Panc1 (cell line): ENCODE measurements around the gene TMTC1. TPM values are rescaled to one million over a fixed set of nuclear protein-coding genes. Genes with fewer than 3 reads are reported as not detected.

Source experiments
- ATAC-seq: fragments of 200-7000 bp; cut with Tn5 transposase; 2 replicates; pipeline ENCODE4 v1.9.1; 2020; ENCODE audit warnings: mild to moderate bottlenecking, moderate library complexity
- BruUV-seq: library from RNA; stranded (reverse); fragments of 400-500 nt; replicated peaks from 2 replicates; lab custom pipeline; 2021; lab: Mats Ljungman, UMichigan
- CTCF ChIA-PET: fragments of 300-600 bp; sonication (Branson Sonifier 250); formaldehyde crosslinking; loops from one replicate; lab custom pipeline; 2022; ENCODE audit warnings: antibody characterized with exemption; lab: Charles Lee
- POLR2A ChIA-PET: fragments of 300-600 bp; sonication (Branson Sonifier 250); formaldehyde crosslinking; loops from one replicate; lab custom pipeline; 2022; ENCODE audit warnings: antibody characterized with exemption; lab: Charles Lee
- DNase-seq: peaks from one replicate; pipeline ENCODE4 v3.0.0-alpha.2; 2010; ENCODE audit warnings: low read depth, low spot score
- H3K27ac ChIP-seq: 2 replicates; pipeline ENCODE4 v1.5.1; 2011; ENCODE audit warnings: mild to moderate bottlenecking, low read length, inconsistent platforms
- H3K27me3 ChIP-seq: fragments of 200-500 bp; sonication (Bioruptor generic); 2 replicates; pipeline ENCODE4 v1.6.0; 2014; ENCODE audit warnings: low read length, inconsistent platforms; ENCODE audit not compliant: control insufficient read depth, insufficient read depth
- H3K36me3 ChIP-seq: fragments of 200-500 bp; sonication (Bioruptor generic); 2 replicates; pipeline ENCODE4 v1.5.1; 2014; ENCODE audit warnings: inconsistent platforms, mild to moderate bottlenecking, low read length, moderate library complexity; ENCODE audit not compliant: control insufficient read depth, insufficient read depth
- H3K4me1 ChIP-seq: 2 replicates; pipeline ENCODE4 v1.5.1; 2011; ENCODE audit warnings: inconsistent platforms, mild to moderate bottlenecking, low read length, moderate library complexity; ENCODE audit not compliant: control insufficient read depth, insufficient read depth
- H3K4me3 ChIP-seq, 2 experiments: 2 replicates each; pipeline ENCODE4 v1.5.1; 2011 to 2012; ENCODE audit warnings: low read depth in 2 of 2, low read length in 2 of 2, mild to moderate bottlenecking in 2 of 2, inconsistent platforms in 1 of 2, moderate library complexity in 1 of 2
- H3K9me3 ChIP-seq: fragments of 200-500 bp; sonication (Bioruptor generic); 2 replicates; pipeline ENCODE4 v1.5.1; 2014; ENCODE audit warnings: low read depth, mild to moderate bottlenecking, inconsistent platforms, low read length, moderate library complexity; ENCODE audit not compliant: control insufficient read depth, insufficient read depth
- POLR2AphosphoS5 ChIP-seq: IDR thresholded peaks from 2 replicates; pipeline ENCODE4 v1.6.1; 2012; ENCODE audit warnings: mild to moderate bottlenecking, low read depth, low read length, moderate library complexity
- SIN3A ChIP-seq: IDR thresholded peaks from 2 replicates; pipeline ENCODE4 v1.6.1; 2012; ENCODE audit warnings: low read depth, mild to moderate bottlenecking, low read length, moderate library complexity, borderline replicate concordance; ENCODE audit not compliant: insufficient read depth
- TCF7L2 ChIP-seq: IDR thresholded peaks from 2 replicates; pipeline ENCODE4 v1.6.1; 2011; ENCODE audit warnings: mild to moderate bottlenecking, low read depth, low read length, inconsistent platforms
- in situ Hi-C: cut with HindIII; loops from 2 replicates; pipeline ENCODE4 v1.10.0; 2016; ENCODE audit warnings: low sequenced_read_pairs, low pct_unique_long_range_greater_than_20kb
- intact Hi-C: fragments of 100-400 bp; cut with micrococcal nuclease; formaldehyde crosslinking; loops from one replicate; pipeline ENCODE4 v1.10.0; 2022; ENCODE audit not compliant: unreplicated experiment
- total RNA-seq: library from RNA; stranded (reverse); gene quantifications from one replicate; pipeline ENCODE4 v1.2.1, GENCODE V29; 2021; ENCODE audit not compliant: unreplicated experiment
- TF ChIP-seq, protein P1 (sequence below): fragments of 450-650 bp; IDR thresholded peaks from 2 replicates; pipeline ENCODE4 v1.5.1; 2017; ENCODE audit warnings: mild to moderate bottlenecking
- TF ChIP-seq, protein P2 (sequence below), 2 experiments: IDR thresholded peaks; 2 replicates each; pipeline ENCODE4 v1.6.1; 2011 to 2012; ENCODE audit warnings: low read depth in 2 of 2, control low read depth in 1 of 2, low read length in 1 of 2, mild to moderate bottlenecking in 1 of 2, moderate library complexity in 1 of 2; ENCODE audit not compliant: insufficient read depth in 1 of 2

The TMTC1 gene
- total RNA-seq, 1 experiment from 2014 or later = 0.28 TPM

DNA sequence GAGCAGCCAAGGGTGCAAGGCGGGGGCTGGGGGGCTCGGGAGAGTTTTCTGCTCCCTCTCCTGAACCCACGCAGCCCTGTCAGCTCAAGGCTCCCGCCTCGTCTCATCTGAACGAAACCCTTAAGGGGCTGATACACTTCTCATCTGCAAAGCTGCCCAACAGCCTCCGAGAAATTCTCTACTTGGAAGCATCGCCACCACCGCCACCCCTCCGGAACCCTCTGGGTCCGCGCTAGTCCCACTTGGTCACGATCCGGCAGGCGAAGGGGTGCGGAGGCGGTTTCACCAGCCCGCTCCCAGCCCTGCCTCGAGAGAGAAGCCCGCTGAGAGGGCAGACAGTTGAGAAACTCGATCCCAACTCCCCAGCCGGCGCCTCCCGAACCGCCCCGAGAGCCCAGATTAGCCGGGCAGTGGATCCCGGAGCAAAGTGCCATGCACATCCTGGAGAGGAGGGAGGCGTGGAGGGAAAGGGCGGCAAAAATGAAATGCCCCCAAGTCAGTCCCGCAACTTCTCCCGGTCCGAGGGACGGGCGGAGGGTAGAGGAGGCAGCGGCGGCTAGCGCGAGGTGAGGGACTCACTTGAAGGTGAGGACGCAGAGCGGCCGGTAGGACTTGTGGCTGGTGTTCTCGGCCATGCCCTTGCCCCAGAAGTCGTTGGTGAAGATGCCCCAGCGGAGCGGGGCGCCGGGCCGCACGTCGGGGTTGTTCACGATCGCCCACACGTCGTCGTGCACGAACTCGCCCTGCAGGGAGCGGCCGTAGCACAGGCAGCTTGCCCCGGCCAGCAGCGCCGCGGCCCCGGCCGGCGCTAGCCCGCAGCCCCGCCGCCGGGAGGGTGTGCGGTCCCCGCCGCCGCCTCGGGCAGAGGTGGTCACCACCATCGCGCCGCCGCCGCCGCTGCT is 620 bp downstream of the TMTC1 start (continued):
- no peak for TF ChIP-seq POLR2AphosphoS5

DNA sequence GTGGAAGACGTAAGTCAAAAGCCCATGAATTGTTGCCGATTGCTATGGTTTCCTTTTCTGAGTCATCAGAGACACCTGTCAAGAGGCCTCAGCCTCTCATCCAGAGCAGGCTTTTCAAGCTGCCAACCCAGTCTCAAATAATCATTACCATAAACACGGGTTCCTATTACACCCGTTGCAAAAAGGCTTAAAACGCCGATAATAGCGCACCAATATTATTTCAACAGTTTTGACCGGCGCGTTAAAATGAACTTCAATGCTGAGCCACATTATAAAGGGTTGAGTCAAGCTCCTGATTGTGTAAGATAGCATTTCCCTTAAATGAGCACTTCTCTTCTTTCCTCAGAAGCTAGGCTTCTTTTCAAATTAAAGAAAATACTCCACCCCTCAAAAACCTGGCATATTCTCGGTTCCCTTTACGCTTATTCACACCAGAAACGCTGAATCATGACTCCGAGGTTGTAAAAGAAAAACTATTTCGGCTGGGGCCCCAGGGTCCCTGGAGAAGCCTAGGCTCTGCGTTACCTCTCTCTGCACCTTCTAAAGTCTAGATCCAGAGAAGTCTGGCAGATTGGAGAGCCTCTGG is 1.4 kb downstream of the TMTC1 start:
- H3K4me1 ChIP-seq = no peaks in the 10 kb centered on the region
- no peaks in the 10 kb centered on the region for H3K36me3 ChIP-seq
- CTCF ChIA-PET = no interaction called here
- H3K27ac ChIP-seq = no peak overlapping the region
- in situ Hi-C loops = no loop called here
- no TSS peak for BruUV-seq
- peaks cover 26% of the 10 kb centered on the region for H3K27me3 ChIP-seq
- POLR2A ChIA-PET = no interaction called here
- ATAC-seq (no peak), DNase-seq (no peak)
- TF ChIP-seq, protein P1, sequence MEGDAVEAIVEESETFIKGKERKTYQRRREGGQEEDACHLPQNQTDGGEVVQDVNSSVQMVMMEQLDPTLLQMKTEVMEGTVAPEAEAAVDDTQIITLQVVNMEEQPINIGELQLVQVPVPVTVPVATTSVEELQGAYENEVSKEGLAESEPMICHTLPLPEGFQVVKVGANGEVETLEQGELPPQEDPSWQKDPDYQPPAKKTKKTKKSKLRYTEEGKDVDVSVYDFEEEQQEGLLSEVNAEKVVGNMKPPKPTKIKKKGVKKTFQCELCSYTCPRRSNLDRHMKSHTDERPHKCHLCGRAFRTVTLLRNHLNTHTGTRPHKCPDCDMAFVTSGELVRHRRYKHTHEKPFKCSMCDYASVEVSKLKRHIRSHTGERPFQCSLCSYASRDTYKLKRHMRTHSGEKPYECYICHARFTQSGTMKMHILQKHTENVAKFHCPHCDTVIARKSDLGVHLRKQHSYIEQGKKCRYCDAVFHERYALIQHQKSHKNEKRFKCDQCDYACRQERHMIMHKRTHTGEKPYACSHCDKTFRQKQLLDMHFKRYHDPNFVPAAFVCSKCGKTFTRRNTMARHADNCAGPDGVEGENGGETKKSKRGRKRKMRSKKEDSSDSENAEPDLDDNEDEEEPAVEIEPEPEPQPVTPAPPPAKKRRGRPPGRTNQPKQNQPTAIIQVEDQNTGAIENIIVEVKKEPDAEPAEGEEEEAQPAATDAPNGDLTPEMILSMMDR = no peak
- TF ChIP-seq TCF7L2 (no peak), SIN3A (no peak), POLR2AphosphoS5 (no peak)
- TF ChIP-seq, protein P2, sequence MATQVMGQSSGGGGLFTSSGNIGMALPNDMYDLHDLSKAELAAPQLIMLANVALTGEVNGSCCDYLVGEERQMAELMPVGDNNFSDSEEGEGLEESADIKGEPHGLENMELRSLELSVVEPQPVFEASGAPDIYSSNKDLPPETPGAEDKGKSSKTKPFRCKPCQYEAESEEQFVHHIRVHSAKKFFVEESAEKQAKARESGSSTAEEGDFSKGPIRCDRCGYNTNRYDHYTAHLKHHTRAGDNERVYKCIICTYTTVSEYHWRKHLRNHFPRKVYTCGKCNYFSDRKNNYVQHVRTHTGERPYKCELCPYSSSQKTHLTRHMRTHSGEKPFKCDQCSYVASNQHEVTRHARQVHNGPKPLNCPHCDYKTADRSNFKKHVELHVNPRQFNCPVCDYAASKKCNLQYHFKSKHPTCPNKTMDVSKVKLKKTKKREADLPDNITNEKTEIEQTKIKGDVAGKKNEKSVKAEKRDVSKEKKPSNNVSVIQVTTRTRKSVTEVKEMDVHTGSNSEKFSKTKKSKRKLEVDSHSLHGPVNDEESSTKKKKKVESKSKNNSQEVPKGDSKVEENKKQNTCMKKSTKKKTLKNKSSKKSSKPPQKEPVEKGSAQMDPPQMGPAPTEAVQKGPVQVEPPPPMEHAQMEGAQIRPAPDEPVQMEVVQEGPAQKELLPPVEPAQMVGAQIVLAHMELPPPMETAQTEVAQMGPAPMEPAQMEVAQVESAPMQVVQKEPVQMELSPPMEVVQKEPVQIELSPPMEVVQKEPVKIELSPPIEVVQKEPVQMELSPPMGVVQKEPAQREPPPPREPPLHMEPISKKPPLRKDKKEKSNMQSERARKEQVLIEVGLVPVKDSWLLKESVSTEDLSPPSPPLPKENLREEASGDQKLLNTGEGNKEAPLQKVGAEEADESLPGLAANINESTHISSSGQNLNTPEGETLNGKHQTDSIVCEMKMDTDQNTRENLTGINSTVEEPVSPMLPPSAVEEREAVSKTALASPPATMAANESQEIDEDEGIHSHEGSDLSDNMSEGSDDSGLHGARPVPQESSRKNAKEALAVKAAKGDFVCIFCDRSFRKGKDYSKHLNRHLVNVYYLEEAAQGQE (IDR thresholded peaks at IDR 0.05; ENCODE audit: insufficient read depth in 1 of 2, low read depth in 2 of 2, low read length in 1 of 2) = no peak
- H3K9me3 ChIP-seq = no peaks in the 10 kb centered on the region
- intact Hi-C loops = no loop called here
- no peak overlapping the region for H3K4me3 ChIP-seq

DNA sequence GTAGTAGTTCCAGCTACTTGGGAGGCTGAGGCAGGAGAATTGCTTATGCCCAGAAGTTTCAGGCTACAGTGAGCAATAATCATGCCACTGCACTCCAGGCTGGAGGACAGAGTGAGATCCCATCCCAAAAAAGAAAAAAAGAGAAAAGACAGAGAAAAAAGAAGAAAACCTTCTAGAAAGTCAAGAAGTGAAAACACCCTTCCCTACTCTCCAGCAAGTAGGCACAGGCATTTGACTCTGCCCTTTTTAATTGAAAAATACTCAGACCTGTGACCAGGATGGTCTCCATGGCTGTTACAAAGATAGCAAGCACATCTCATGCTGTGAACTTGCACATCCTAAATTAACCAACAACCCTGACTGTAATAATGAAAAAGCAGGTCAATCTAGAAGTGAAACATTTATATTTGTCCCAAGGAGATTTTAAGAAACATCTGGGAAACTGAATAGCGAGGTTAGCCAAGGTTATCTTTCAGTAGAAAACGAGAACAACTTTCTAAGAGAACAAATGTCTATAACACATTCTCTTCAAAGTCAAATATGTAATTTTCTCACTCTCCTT is 2.0 kb downstream of the TMTC1 start:
- H3K9me3 ChIP-seq = no peaks in the 10 kb centered on the region
- H3K27me3 ChIP-seq = peaks cover 22% of the 10 kb centered on the region
- H3K36me3 ChIP-seq = no peaks in the 10 kb centered on the region
- no peak overlapping the region for H3K27ac ChIP-seq
- intact Hi-C loops = no loop called here
- no TSS peak for BruUV-seq
- in situ Hi-C loops = no loop called here
- ATAC-seq = no peak
- no peak for DNase-seq
- CTCF ChIA-PET = no interaction called here
- H3K4me1 ChIP-seq = no peaks in the 10 kb centered on the region
- TF ChIP-seq SIN3A = no peak
- TF ChIP-seq TCF7L2 = no peak
- TF ChIP-seq, protein P2 (IDR thresholded peaks at IDR 0.05; ENCODE audit: insufficient read depth in 1 of 2, low read depth in 2 of 2, low read length in 1 of 2) = no peak
- TF ChIP-seq, protein P1 = no peak
- TF ChIP-seq POLR2AphosphoS5 = no peak
- POLR2A ChIA-PET = no interaction called here
- no peak overlapping the region for H3K4me3 ChIP-seq
